ENCODE measurements around the gene LSP1.

DNA sequence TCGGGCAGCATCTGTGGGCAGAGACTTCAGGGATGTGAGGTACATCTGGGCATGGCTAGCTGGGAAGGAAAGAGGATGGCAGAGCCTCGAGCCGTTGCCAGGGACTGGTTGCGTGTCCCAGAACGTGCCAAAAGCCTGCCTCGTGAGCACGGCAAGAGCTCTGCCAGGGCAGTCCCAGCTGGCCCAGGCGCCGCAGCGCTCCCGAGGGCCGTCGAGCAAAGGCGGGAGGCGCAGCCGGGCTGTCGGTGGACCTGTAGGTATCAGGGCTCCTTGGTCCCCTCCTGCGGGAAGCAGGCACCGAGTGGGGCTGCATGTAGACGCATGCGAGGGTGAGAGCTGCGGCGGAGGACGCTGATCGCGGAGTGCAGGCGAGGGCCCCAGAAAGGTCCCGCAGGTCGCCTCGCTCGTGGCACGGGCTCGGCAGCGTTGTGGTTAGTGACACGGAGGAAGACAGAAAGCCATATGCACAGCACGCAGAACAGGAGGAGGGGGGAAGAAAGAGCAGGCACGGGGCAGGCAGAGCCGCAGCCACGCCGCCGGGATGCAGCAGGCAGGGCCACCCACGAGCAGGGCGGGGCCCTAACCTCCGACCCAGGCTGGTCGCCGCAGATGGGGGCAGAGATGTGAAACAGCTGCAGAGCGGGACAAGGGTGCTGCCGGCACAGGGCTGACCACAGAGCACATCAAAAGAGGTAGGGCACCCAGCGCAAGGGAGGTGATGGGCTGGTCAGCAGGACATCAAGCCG is 18.0 kb downstream of the LSP1 start:
- TF ChIP-seq CTCF (IDR thresholded peaks at IDR 0.05; ENCODE audit: low read length), result no peak
- TF ChIP-seq EZH2 (optimal IDR thresholded peaks at IDR 0.05; ENCODE audit: low read depth, low read length), result no peak

All from MM.1S (cell line).